Measurements from ENCODE around the gene CES4A. TPM values are rescaled to one million over a fixed set of nuclear protein-coding genes. Genes with fewer than 3 reads are reported as not detected.

The CES4A gene
- total RNA-seq, 1 experiment from 2014 or later: 0.15 TPM

GRCh38 chr16:66945939-66946338 is 42.5 kb upstream of the CES4A start:
- Histone ChIP-seq H3K27ac (ENCODE audit: low read depth, low read length, poor library complexity, severe bottlenecking) (no peak overlapping the region), H3K4me3 (ENCODE audit: low read depth, low read length, poor library complexity, severe bottlenecking) (no peak overlapping the region), H3K27me3 (replicated peaks; ENCODE audit: insufficient read depth, low read depth, low read length, poor library complexity) (no peaks in the 10 kb centered on the region), H3K9me3 (ENCODE audit: low read depth, low read length, poor library complexity, severe bottlenecking) (no peaks in the 10 kb centered on the region), H3K4me1 (ENCODE audit: insufficient read depth, low read length, poor library complexity, severe bottlenecking) (no peaks in the 10 kb centered on the region), H3K36me3 (ENCODE audit: insufficient read depth, low read length, poor library complexity, severe bottlenecking) (peaks cover 24% of the 10 kb centered on the region)
- ChIA-PET POLR2A (ENCODE audit: low non-redundant PET) (no interaction called here), CTCF (no interaction called here)
- intact Hi-C loops (cut with micrococcal nuclease; ENCODE audit: unreplicated experiment): loop anchor here (5.0 kb wide), 1 partner anchor 49 kb away; no protein-coding TSS in a partner anchor
- TF ChIP-seq CTCF (conservative IDR thresholded peaks at IDR 0.05; ENCODE audit: low read depth, low read length) (no peak), EZH2 (IDR thresholded peaks at IDR 0.05; ENCODE audit: borderline replicate concordance, low read depth, low read length, poor library complexity, severe bottlenecking) (no peak)
- no TSS peak for BruUV-seq (replicated peaks)
- DNase-seq (ENCODE audit: low spot score): no peak

- CTCF ChIA-PET: no interaction called here
- Histone ChIP-seq H3K9me3 (ENCODE audit: low read depth, low read length, poor library complexity, severe bottlenecking) (peaks cover 6% of the 10 kb centered on the region), H3K27ac (ENCODE audit: low read depth, low read length, poor library complexity, severe bottlenecking) (no peak overlapping the region), H3K4me3 (ENCODE audit: low read depth, low read length, poor library complexity, severe bottlenecking) (no peak overlapping the region), H3K4me1 (ENCODE audit: insufficient read depth, low read length, poor library complexity, severe bottlenecking) (no peaks in the 10 kb centered on the region), H3K27me3 (replicated peaks; ENCODE audit: insufficient read depth, low read depth, low read length, poor library complexity) (no peaks in the 10 kb centered on the region), H3K36me3 (ENCODE audit: insufficient read depth, low read length, poor library complexity, severe bottlenecking) (peaks cover 18% of the 10 kb centered on the region)
- intact Hi-C loops (cut with micrococcal nuclease; ENCODE audit: unreplicated experiment): loop anchor here (5.0 kb wide), 1 partner anchor 49 kb away; no protein-coding TSS in a partner anchor
- POLR2A ChIA-PET (ENCODE audit: low non-redundant PET): no interaction called here
- TF ChIP-seq CTCF (conservative IDR thresholded peaks at IDR 0.05; ENCODE audit: low read depth, low read length) (no peak), EZH2 (IDR thresholded peaks at IDR 0.05; ENCODE audit: borderline replicate concordance, low read depth, low read length, poor library complexity, severe bottlenecking) (no peak)
- no peak for DNase-seq (ENCODE audit: low spot score)
- no TSS peak for BruUV-seq (replicated peaks)
These were observed 41.8 kb upstream of the CES4A start for GRCh38 chr16:66946541-66946940.

GRCh38 chr16:66946974-66947301 is 41.5 kb upstream of the CES4A start:
- BruUV-seq (replicated peaks): no TSS peak
- Histone ChIP-seq H3K4me3 (ENCODE audit: low read depth, low read length, poor library complexity, severe bottlenecking) (no peak overlapping the region), H3K36me3 (ENCODE audit: insufficient read depth, low read length, poor library complexity, severe bottlenecking) (peaks cover 14% of the 10 kb centered on the region), H3K27me3 (replicated peaks; ENCODE audit: insufficient read depth, low read depth, low read length, poor library complexity) (no peaks in the 10 kb centered on the region), H3K9me3 (ENCODE audit: low read depth, low read length, poor library complexity, severe bottlenecking) (peaks cover 7% of the 10 kb centered on the region), H3K4me1 (ENCODE audit: insufficient read depth, low read length, poor library complexity, severe bottlenecking) (no peaks in the 10 kb centered on the region), H3K27ac (ENCODE audit: low read depth, low read length, poor library complexity, severe bottlenecking) (no peak overlapping the region)
- TF ChIP-seq EZH2 (IDR thresholded peaks at IDR 0.05; ENCODE audit: borderline replicate concordance, low read depth, low read length, poor library complexity, severe bottlenecking): no peak
- TF ChIP-seq CTCF (conservative IDR thresholded peaks at IDR 0.05; ENCODE audit: low read depth, low read length): no peak
- intact Hi-C loops (cut with micrococcal nuclease; ENCODE audit: unreplicated experiment): loop anchor here (5.0 kb wide), 1 partner anchor 50 kb away; no protein-coding TSS in a partner anchor
- no peak for DNase-seq (ENCODE audit: low spot score)
- POLR2A ChIA-PET (ENCODE audit: low non-redundant PET): no interaction called here
- CTCF ChIA-PET: interaction anchor here (1.0 kb wide), 1 partner anchor 208 kb away, joined by 3 read pairs; no protein-coding TSS in a partner anchor
